ENCODE results near the gene NEBL. TPM values are rescaled to one million over a fixed set of nuclear protein-coding genes. Genes with fewer than 3 reads are reported as not detected.

NEBL gene
- total and polyA plus RNA-seq, 2 experiments from 2014 or later: 247 to 489 TPM

DNA sequence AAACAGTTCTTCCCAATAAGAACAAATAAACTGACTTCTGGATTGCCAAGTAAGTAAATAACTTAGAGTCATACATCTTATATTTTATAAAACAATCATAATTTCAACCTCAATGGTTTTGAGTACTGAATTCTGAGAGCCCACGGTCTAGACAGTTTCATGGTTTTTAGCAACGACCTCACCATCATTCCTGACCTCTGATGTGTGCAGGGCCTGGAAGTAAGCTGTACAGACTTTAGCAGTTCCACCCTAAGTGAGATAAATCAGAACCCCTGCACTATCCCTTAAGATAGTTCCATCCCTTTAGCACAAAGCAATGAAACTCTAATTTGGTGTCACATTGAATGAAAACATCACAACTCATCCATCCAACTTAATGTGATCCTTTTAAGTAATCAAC, 86.0 kb downstream of the NEBL start:
- Histone ChIP-seq H3K36me3 (peaks cover 90% of the 10 kb centered on the region), H3K27me3 (no peaks in the 10 kb centered on the region), H3K9me3 (ENCODE audit: low read depth) (no peaks in the 10 kb centered on the region), H3K4me3 (no peak overlapping the region), H3K4me1 (ENCODE audit: low read depth) (no peaks in the 10 kb centered on the region), H3K27ac (peak overlapping the region; percentile 75)
- no peak for TF ChIP-seq CTCF (IDR thresholded peaks at IDR 0.05; ENCODE audit: low read depth, low read length)
- DNase-seq (ENCODE audit: low read depth in 1 of 2, low spot score in 1 of 2): no peak

GRCh38 chr10:20809631-20810030, 87.5 kb downstream of the NEBL start:
- Histone ChIP-seq H3K27ac (peak overlapping the region; percentile 75), H3K27me3 (no peaks in the 10 kb centered on the region), H3K9me3 (ENCODE audit: low read depth) (no peaks in the 10 kb centered on the region), H3K4me3 (no peak overlapping the region), H3K36me3 (peaks cover 88% of the 10 kb centered on the region), H3K4me1 (ENCODE audit: low read depth) (no peaks in the 10 kb centered on the region)
- no peak for TF ChIP-seq CTCF (IDR thresholded peaks at IDR 0.05; ENCODE audit: low read depth, low read length)
- peak in 1 of 2 donors; percentile 4 for DNase-seq (ENCODE audit: low read depth in 1 of 2, low spot score in 1 of 2)

GRCh38 chr10:20806487-20806886, 90.6 kb downstream of the NEBL start:
- Histone ChIP-seq H3K27me3 (no peaks in the 10 kb centered on the region), H3K4me3 (no peak overlapping the region), H3K9me3 (ENCODE audit: low read depth) (no peaks in the 10 kb centered on the region), H3K36me3 (peaks cover 92% of the 10 kb centered on the region), H3K27ac (peak overlapping the region; percentile 60), H3K4me1 (ENCODE audit: low read depth) (no peaks in the 10 kb centered on the region)
- no peak for TF ChIP-seq CTCF (IDR thresholded peaks at IDR 0.05; ENCODE audit: low read depth, low read length)
- no peak for DNase-seq (ENCODE audit: low read depth in 1 of 2, low spot score in 1 of 2)

- DNase-seq (ENCODE audit: low read depth in 1 of 2, low spot score in 1 of 2): no peak
- no peaks in the 10 kb centered on the region for H3K27me3 ChIP-seq
- H3K4me3 ChIP-seq: no peak overlapping the region
- no peaks in the 10 kb centered on the region for H3K9me3 ChIP-seq (ENCODE audit: low read depth)
- no peaks in the 10 kb centered on the region for H3K4me1 ChIP-seq (ENCODE audit: low read depth)
- peaks cover 81% of the 10 kb centered on the region for H3K36me3 ChIP-seq
- peak overlapping the region; percentile 19 for H3K27ac ChIP-seq
- TF ChIP-seq CTCF (IDR thresholded peaks at IDR 0.05; ENCODE audit: low read depth, low read length): no peak
These were observed 99.8 kb downstream of the NEBL start for GRCh38 chr10:20797290-20797689.

DNA sequence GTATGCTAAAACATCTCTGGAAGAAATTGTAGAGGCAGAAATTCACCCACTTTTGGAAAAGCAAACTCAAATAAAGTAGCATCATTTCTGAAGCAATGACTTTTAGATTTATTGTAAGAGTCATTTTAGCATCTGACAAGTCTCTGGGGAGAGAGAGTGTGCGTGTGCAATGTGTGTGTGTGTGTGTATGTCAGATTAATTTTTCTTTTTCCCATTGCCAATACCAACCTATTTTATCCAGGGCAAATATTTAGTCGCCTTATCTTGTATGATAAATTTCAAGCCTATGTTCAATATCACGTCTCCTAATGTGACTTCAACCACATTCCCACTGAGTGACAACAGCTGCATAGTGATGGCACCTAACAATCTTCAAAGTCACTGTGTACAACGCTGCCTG, 101.7 kb downstream of the NEBL start:
- H3K27me3 ChIP-seq: no peaks in the 10 kb centered on the region
- no peak for TF ChIP-seq CTCF (IDR thresholded peaks at IDR 0.05; ENCODE audit: low read depth, low read length)
- peaks cover 85% of the 10 kb centered on the region for H3K36me3 ChIP-seq
- no peaks in the 10 kb centered on the region for H3K4me1 ChIP-seq (ENCODE audit: low read depth)
- no peaks in the 10 kb centered on the region for H3K9me3 ChIP-seq (ENCODE audit: low read depth)
- DNase-seq (ENCODE audit: low read depth in 1 of 2, low spot score in 1 of 2): no peak
- H3K4me3 ChIP-seq: no peak overlapping the region
- H3K27ac ChIP-seq: peak overlapping the region; percentile 19

DNA sequence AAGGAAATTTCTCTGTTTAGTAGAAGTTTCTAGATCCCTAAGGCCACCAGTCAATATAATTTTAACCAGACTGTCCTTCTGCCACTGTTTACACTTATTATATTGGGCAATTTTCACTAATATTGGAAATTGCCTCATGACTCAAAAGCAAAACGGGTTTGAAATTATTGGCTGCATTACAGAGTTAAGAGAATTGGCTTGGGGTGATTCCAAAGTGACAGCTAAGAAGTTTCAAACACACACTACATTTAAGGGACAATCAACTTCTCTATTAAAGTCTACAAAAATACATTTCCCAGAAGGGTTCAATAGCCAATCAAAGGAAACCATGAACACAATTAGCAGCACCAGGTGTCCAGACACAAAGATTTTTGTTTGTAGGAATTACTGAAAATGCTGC, 111.9 kb downstream of the NEBL start:
- Histone ChIP-seq H3K4me1 (ENCODE audit: low read depth) (no peaks in the 10 kb centered on the region), H3K27ac (peak overlapping the region; percentile 65), H3K36me3 (peaks cover 63% of the 10 kb centered on the region), H3K4me3 (no peak overlapping the region), H3K27me3 (no peaks in the 10 kb centered on the region), H3K9me3 (ENCODE audit: low read depth) (no peaks in the 10 kb centered on the region)
- TF ChIP-seq CTCF (IDR thresholded peaks at IDR 0.05; ENCODE audit: low read depth, low read length): no peak
- DNase-seq (ENCODE audit: low read depth in 1 of 2, low spot score in 1 of 2): no peak
